ENCODE data around the gene RBM43. TPM values are rescaled to one million over a fixed set of nuclear protein-coding genes. Genes with fewer than 3 reads are reported as not detected.
A peak's percentile ranks its signal among the peaks of the same experiment; 100 is the strongest.

RBM43 gene
- total and polyA plus RNA-seq, 9 of the 15 experiments (the other 6 are each of a cell fraction or from before 2014, with no cell fraction given), result 1.3 to 6.9 (median 3.8) TPM

GRCh38 chr2:151289972-151290866 lies 28.6 kb upstream of the RBM43 start (continued):
- TF ChIP-seq TAF9B (IDR thresholded peaks at IDR 0.05; ENCODE audit: partially characterized antibody), result no peak
- TF ChIP-seq ZNF121 (CRISPR knock-in tag; conservative IDR thresholded peaks at IDR 0.05), result peak; percentile 42
- no peak for TF ChIP-seq U2AF2 (optimal IDR thresholded peaks at IDR 0.05; ENCODE audit: low read depth, low read length)
- no peak for TF ChIP-seq SAP30 (IDR thresholded peaks at IDR 0.05; ENCODE audit: borderline replicate concordance, insufficient read depth, low read depth, low read length, poor library complexity, severe bottlenecking)
- no peak for TF ChIP-seq HLTF (IDR thresholded peaks at IDR 0.05)
- no peak for TF ChIP-seq SNIP1 (IDR thresholded peaks at IDR 0.05; ENCODE audit: low read depth)
- TF ChIP-seq AFF4 (CRISPR knock-in tag; IDR thresholded peaks at IDR 0.05), result no peak
- no peak for TF ChIP-seq KDM5B (IDR thresholded peaks at IDR 0.05; ENCODE audit: insufficient replicate concordance, low read depth, low read length)
- TF ChIP-seq ID3 (CRISPR knock-in tag; IDR thresholded peaks at IDR 0.05), result no peak
- TF ChIP-seq ID3 (tag; IDR thresholded peaks at IDR 0.05), result no peak
- peak; percentile 40; the same call in 1 of the 2 replicates for TF ChIP-seq ADNP (tag; IDR thresholded peaks at IDR 0.05)
- no peak for TF ChIP-seq NR4A1 (CRISPR knock-in tag; IDR thresholded peaks at IDR 0.05)
- TF ChIP-seq NR4A1 (tag; IDR thresholded peaks at IDR 0.05), result no peak
- TF ChIP-seq TARDBP (IDR thresholded peaks at IDR 0.05), result no peak
- no peak for TF ChIP-seq AFF1 (IDR thresholded peaks at IDR 0.05; ENCODE audit: low read depth in 1 of 2, partially characterized antibody in 2 of 2)
- TF ChIP-seq ARID3B (CRISPR knock-in tag; IDR thresholded peaks at IDR 0.05; ENCODE audit: borderline replicate concordance), result no peak
- 0 out of 2 replicates have a peak, but pooled peaks have one; percentile 7 for TF ChIP-seq MAFG (tag; conservative IDR thresholded peaks at IDR 0.05)
- no peak for TF ChIP-seq CC2D1A (IDR thresholded peaks at IDR 0.05)

Data from K562 (cell line).